Measurements from ENCODE around the gene KCNH5. TPM values are rescaled to one million over a fixed set of nuclear protein-coding genes. Genes with fewer than 3 reads are reported as not detected.

Gene KCNH5
- total and polyA plus RNA-seq, 2 of the 13 experiments (the other 11 are each of a cell fraction or from before 2014, with no cell fraction given) = not detected

DNA sequence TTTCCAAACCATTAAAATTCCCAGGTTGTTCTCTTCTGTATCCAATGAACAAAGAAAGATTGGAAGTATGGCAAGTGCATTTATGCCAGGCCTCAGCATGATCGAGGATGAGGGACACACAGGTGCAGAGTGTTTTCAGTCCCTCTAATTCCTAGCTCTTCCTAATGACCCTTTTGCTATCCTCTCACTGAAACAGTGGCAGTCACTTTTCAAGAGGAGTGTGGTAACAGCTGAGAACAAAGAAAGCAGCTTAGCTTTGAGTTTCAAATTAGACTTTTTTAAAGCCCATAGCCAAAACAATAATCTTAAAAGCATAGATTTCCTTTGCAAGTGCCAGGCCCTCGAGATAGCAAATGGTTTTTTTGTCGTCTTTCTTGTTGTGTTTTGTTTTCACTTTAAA is 110.8 kb downstream of the KCNH5 start:
- Histone ChIP-seq H3K27me3 (ENCODE audit: control insufficient read depth in 1 of 2, insufficient read depth in 2 of 2, low read length in 2 of 2) (no peaks in the 10 kb centered on the region; a peak in 1 of 5 replicates), H4K20me1 (ENCODE audit: insufficient read depth, low read length) (no peaks in the 10 kb centered on the region), H3K27ac (ENCODE audit: extremely low read length, insufficient read depth, low read length) (no peak overlapping the region), H3K9me3 (ENCODE audit: low read length) (no peaks in the 10 kb centered on the region), H2AFZ (ENCODE audit: low read length) (no peak overlapping the region), H3K9ac (ENCODE audit: insufficient read depth, low read depth, low read length) (no peak overlapping the region), H3K36me3 (replicated peaks in 1 of 2; ENCODE audit: control insufficient read depth in 1 of 2, insufficient read depth in 2 of 2, low read length in 2 of 2) (no peaks in the 10 kb centered on the region), H3K79me2 (ENCODE audit: insufficient read depth, low read length) (no peaks in the 10 kb centered on the region), H3K4me3 (replicated peaks in 1 of 3; ENCODE audit: insufficient read depth in 1 of 3, low read depth in 2 of 3, low read length in 3 of 3) (no peak overlapping the region), H3K4me2 (ENCODE audit: low read depth, low read length) (no peak overlapping the region), H3K4me1 (ENCODE audit: insufficient read depth, low read length) (no peaks in the 10 kb centered on the region)
- in situ Hi-C loops (cut with HindIII; ENCODE audit: extremely low pct_ligation_motif_present, low pct_unique_long_range_greater_than_20kb) (no loop called here), intact Hi-C loops (cut with micrococcal nuclease; ENCODE audit: unreplicated experiment) (no loop called here)
- no TSS peak for BruUV-seq (replicated peaks)
- WGBS (ENCODE audit: low lambda C conversion rate) = 1% methylated on average over 3 of the region's 3 CpGs
- TF ChIP-seq BRCA1 (CRISPR knock-in tag; IDR thresholded peaks at IDR 0.05) (no peak), ZBTB7B (CRISPR knock-in tag; IDR thresholded peaks at IDR 0.05) (no peak), MIER2 (CRISPR knock-in tag; IDR thresholded peaks at IDR 0.05) (no peak), PPARG (CRISPR knock-in tag; conservative IDR thresholded peaks at IDR 0.05) (no peak), SMAD9 (CRISPR knock-in tag; IDR thresholded peaks at IDR 0.05) (no peak), JDP2 (CRISPR knock-in tag; IDR thresholded peaks at IDR 0.05; ENCODE audit: borderline replicate concordance) (no peak), MED8 (CRISPR knock-in tag; IDR thresholded peaks at IDR 0.05; ENCODE audit: insufficient replicate concordance) (no peak), AGO1 (IDR thresholded peaks at IDR 0.05; ENCODE audit: low read depth, low read length, poor library complexity, severe bottlenecking) (no peak), ZNF678 (CRISPR knock-in tag; IDR thresholded peaks at IDR 0.05) (no peak), MTA3 (CRISPR knock-in tag; IDR thresholded peaks at IDR 0.05) (no peak), ZNF569 (CRISPR knock-in tag; IDR thresholded peaks at IDR 0.05; ENCODE audit: borderline replicate concordance) (no peak), SMARCE1 (IDR thresholded peaks at IDR 0.05; ENCODE audit: borderline replicate concordance) (no peak), HMG20A (CRISPR knock-in tag; IDR thresholded peaks at IDR 0.05; ENCODE audit: borderline replicate concordance) (no peak), WIZ (CRISPR knock-in tag; IDR thresholded peaks at IDR 0.05) (no peak), ZNF362 (CRISPR knock-in tag; IDR thresholded peaks at IDR 0.05; ENCODE audit: borderline replicate concordance) (no peak), ARNT (IDR thresholded peaks at IDR 0.05) (no peak), ZC3H13 (CRISPR knock-in tag; IDR thresholded peaks at IDR 0.05) (no peak), ZFP1 (CRISPR knock-in tag; IDR thresholded peaks at IDR 0.05) (no peak), ZNF720 (CRISPR knock-in tag; IDR thresholded peaks at IDR 0.05) (no peak)
- ATAC-seq = no peak
- FAIRE-seq = no peak
- DNase-seq (ENCODE audit: low spot score) = no peak
- ChIA-PET CTCF (ENCODE audit: low intra/inter-chr PET ratio, low total read pairs) (no interaction called here), POLR2A (no interaction called here)
